ENCODE data around the gene CCDC127. TPM values are rescaled to one million over a fixed set of nuclear protein-coding genes. Genes with fewer than 3 reads are reported as not detected.
"Not testable (repeated sequence)": the region's sequence is repeated elsewhere in the genome, so short reads cannot be mapped to it uniquely, and the experiment has no call there.

CCDC127 gene
- total RNA-seq: 1 to 10 TPM; 1.9 to 2.8 TPM
- polyA plus RNA-seq (2013, experiment 1 of 2): 5.9 TPM
- 4.5 TPM for polyA plus RNA-seq (2013, experiment 2 of 2)
- total RNA-seq: 6.5 to 45.1 (median 27.8) reads per million in 172 experiments

- not testable (repeated sequence) for H3K9me3 Mint-ChIP-seq; H3K9me3 ChIP-seq (ENCODE audit: control insufficient read depth in 1 of 2, insufficient read depth in 1 of 2, low read length in 2 of 2); H3K27me3 Mint-ChIP-seq; H3K27me3 ChIP-seq (ENCODE audit: control insufficient read depth in 1 of 2, insufficient read depth in 2 of 2, low read length in 2 of 2)
- Histone ChIP-seq H3K4me3 (ENCODE audit: low read length) (peak within 1 kb of the TSS; percentile 93), H3K36me3 (ENCODE audit: insufficient read depth, low read length) (peaks cover 15% of the 10 kb centered on the region), H3K27ac (ENCODE audit: low read depth in 1 of 2, low read length in 2 of 2) (peak within 1 kb of the TSS; percentile 57 to 80), H3K4me1 (ENCODE audit: insufficient read depth, low read length) (peaks cover 44% of the 10 kb centered on the region)
- intact Hi-C loops (cut with DNase I, micrococcal nuclease): loop anchor here in 1 of 2 experiments (1.0 to 10.0 kb wide), 3 partner anchors 29 to 227 kb away; partner anchors contain the start of genes EXOC3 and PDCD6
- DNase-seq (peak; percentile 95 to 100 (median 98)), ATAC-seq (ENCODE audit: poor library complexity) (peak; percentile 81)
- POLR2A ChIA-PET: interaction anchor here (0.6 to 3.7 kb wide), 8 partner anchors 9 to 246 kb away, joined by 3 to 49 read pairs (median 4); partner anchors contain the start of genes LRRC14B and PDCD6
- TF ChIP-seq CTCF (IDR thresholded peaks at IDR 0.05): peak; percentile 30
- peak within 1 kb of the TSS; percentile 99 for H3K4me3 Mint-ChIP-seq
- peak within 1 kb of the TSS; percentile 96 for H3K27ac Mint-ChIP-seq
- H3K4me1 Mint-ChIP-seq (ENCODE audit: low read depth): peaks cover 66% of the 10 kb centered on the region
- CTCF ChIA-PET: interaction anchor here (0.8 to 3.1 kb wide), 3 partner anchors 14 to 53 kb away, joined by 3 to 19 read pairs (median 6); partner anchors contain the start of gene PDCD6
- peaks cover 59% of the 10 kb centered on the region for H3K36me3 Mint-ChIP-seq (ENCODE audit: low read depth)
Measured at GRCh38 chr5:217494-218456, at the start of gene CCDC127, which contains the start of gene SDHA. Gene CCDC127 (minus strand): TSS chr5:218153. CDS start chr5:216849, 1,304 bp downstream. Gene SDHA (plus strand): TSS chr5:218320. CDS start chr5:218356, 36 bp downstream.

- intact Hi-C loops (cut with DNase I, micrococcal nuclease): no loop called here
- Mint-ChIP-seq H3K4me3 (peak overlapping the region; percentile 51), H3K27me3 (no peaks in the 10 kb centered on the region), H3K9me3 (no peaks in the 10 kb centered on the region), H3K27ac (peak overlapping the region; percentile 3), H3K36me3 (ENCODE audit: low read depth) (peaks cover 47% of the 10 kb centered on the region), H3K4me1 (ENCODE audit: low read depth) (peaks cover 12% of the 10 kb centered on the region)
- DNase-seq (no peak), ATAC-seq (ENCODE audit: poor library complexity) (no peak)
- H3K36me3 ChIP-seq (ENCODE audit: insufficient read depth, low read length): peaks cover 17% of the 10 kb centered on the region
- ChIA-PET CTCF (no interaction called here), POLR2A (interaction anchor here (1.2 kb wide), 1 partner anchor 49 kb away, joined by 3 read pairs; the partner anchor contains the start of genes CCDC127 and SDHA)
- no peaks in the 10 kb centered on the region for H3K27me3 ChIP-seq (ENCODE audit: control insufficient read depth in 1 of 2, insufficient read depth in 2 of 2, low read length in 2 of 2)
- H3K9me3 ChIP-seq (ENCODE audit: control insufficient read depth in 1 of 2, insufficient read depth in 1 of 2, low read length in 2 of 2): no peaks in the 10 kb centered on the region
- TF ChIP-seq CTCF (IDR thresholded peaks at IDR 0.05): no peak
- H3K27ac ChIP-seq (ENCODE audit: low read depth in 1 of 2, low read length in 2 of 2): no peak overlapping the region
- H3K4me3 ChIP-seq (ENCODE audit: low read length): no peak overlapping the region
- H3K4me1 ChIP-seq (ENCODE audit: insufficient read depth, low read length): peaks cover 13% of the 10 kb centered on the region
Measured at GRCh38 chr5:267716-268115, 49.8 kb upstream of the CCDC127 start.

DNA sequence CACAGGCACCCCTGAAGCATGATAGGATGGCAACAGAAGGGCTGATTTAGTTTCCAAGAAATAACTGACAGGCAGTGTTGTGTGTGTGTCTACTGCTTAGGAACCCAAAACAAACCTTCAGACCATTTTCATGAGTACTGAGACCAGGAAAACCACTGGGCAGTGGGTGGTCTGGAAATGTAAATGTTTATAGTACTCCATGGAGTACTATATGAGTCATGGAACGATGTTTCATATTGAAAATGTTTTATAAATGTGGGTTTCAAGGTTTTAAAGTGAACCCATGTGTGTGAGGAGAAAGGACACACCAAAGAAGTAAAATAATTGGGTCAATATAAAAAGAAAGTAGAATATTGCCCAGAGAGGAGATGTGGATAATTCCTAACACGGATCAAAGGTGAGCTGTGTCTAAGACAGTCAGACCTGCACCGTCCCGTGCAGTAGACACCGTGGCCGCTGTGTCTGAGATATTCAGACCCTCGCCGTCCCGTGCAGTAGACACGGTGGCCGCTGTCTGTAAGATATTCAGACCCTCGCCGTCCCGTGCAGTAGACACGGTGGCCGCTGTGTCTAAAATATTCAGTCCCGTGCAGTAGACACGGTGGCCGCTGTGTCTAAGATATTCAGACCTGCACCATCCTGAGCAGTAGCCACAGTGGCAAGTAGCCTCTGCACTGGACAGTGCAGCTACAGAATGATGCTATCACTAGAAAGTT lies 48.5 kb upstream of the CCDC127 start:
- ATAC-seq (ENCODE audit: poor library complexity); DNase-seq; H3K9me3 Mint-ChIP-seq; H3K9me3 ChIP-seq (ENCODE audit: control insufficient read depth in 1 of 2, insufficient read depth in 1 of 2, low read length in 2 of 2); H3K4me1 Mint-ChIP-seq (ENCODE audit: low read depth); CTCF ChIA-PET; intact Hi-C loops (cut with DNase I, micrococcal nuclease); H3K27me3 ChIP-seq (ENCODE audit: control insufficient read depth in 1 of 2, insufficient read depth in 2 of 2, low read length in 2 of 2); H3K4me3 Mint-ChIP-seq; H3K27me3 Mint-ChIP-seq; H3K4me3 ChIP-seq (ENCODE audit: low read length); H3K4me1 ChIP-seq (ENCODE audit: insufficient read depth, low read length); POLR2A ChIA-PET; H3K27ac ChIP-seq (ENCODE audit: low read depth in 1 of 2, low read length in 2 of 2): not testable (repeated sequence)
- H3K27ac Mint-ChIP-seq: peak overlapping the region; percentile 3
- H3K36me3 ChIP-seq (ENCODE audit: insufficient read depth, low read length): peaks cover 19% of the 10 kb centered on the region
- peaks cover 51% of the 10 kb centered on the region for H3K36me3 Mint-ChIP-seq (ENCODE audit: low read depth)
